ENCODE results near the gene ADAMTS18. TPM values are rescaled to one million over a fixed set of nuclear protein-coding genes. Genes with fewer than 3 reads are reported as not detected.

The ADAMTS18 gene
- total and polyA plus RNA-seq, 8 donors: 0.03 to 0.52 (median 0.14) TPM; not detected in 1

DNA sequence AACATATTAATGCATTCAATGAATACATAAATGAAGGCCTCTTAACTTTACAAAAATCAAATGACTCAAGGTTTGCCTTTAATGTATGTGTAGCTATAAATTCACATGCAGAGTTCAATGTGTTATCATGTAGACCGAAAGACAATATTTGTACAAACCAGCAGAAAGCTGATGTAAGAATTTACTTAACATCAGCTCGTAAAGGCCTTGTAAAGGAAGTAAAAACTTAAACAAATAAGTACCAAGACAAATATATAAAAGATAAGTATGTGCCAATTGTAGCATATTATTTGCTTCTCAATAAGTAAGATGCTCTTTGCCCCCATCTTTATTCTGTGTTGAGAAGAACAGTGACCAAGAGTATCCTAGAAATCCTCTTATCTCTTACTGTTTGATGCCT lies 130.0 kb downstream of the ADAMTS18 start:
- DNase-seq (no peak), FAIRE-seq (no peak), ATAC-seq (peak in 2 of 4 donors; percentile 23 to 60)
- Histone ChIP-seq H3K4me3 (no peak overlapping the region), H3K27ac (no peak overlapping the region), H3K36me3 (no peaks in the 10 kb centered on the region), H3K27me3 (peaks cover 0 to 49% (median 0%) of the 10 kb centered on the region in 4 donors), H3K4me1 (peaks cover 0 to 8% (median 0%) of the 10 kb centered on the region in 3 donors), H3K9me3 (no peaks in the 10 kb centered on the region)
- WGBS, 2 donors: 35% methylated on average over 2 of the region's 2 CpGs
- intact Hi-C loops (cut with DNase I): no loop called here
- no peak for TF ChIP-seq CTCF (IDR thresholded peaks at IDR 0.05)

GRCh38 chr16:77304134-77304533 lies 130.7 kb downstream of the ADAMTS18 start:
- WGBS, 2 donors: 97 to 98% methylated on average over 2 of the region's 2 CpGs
- Histone ChIP-seq H3K27ac (no peak overlapping the region), H3K4me3 (no peak overlapping the region), H3K9me3 (no peaks in the 10 kb centered on the region), H3K27me3 (peaks cover 0 to 49% (median 2%) of the 10 kb centered on the region in 4 donors), H3K4me1 (peaks cover 0 to 2% (median 0%) of the 10 kb centered on the region in 3 donors), H3K36me3 (no peaks in the 10 kb centered on the region)
- no peak for TF ChIP-seq CTCF (IDR thresholded peaks at IDR 0.05)
- intact Hi-C loops (cut with DNase I): no loop called here
- DNase-seq: no peak
- no peak for FAIRE-seq
- ATAC-seq: no peak

DNA sequence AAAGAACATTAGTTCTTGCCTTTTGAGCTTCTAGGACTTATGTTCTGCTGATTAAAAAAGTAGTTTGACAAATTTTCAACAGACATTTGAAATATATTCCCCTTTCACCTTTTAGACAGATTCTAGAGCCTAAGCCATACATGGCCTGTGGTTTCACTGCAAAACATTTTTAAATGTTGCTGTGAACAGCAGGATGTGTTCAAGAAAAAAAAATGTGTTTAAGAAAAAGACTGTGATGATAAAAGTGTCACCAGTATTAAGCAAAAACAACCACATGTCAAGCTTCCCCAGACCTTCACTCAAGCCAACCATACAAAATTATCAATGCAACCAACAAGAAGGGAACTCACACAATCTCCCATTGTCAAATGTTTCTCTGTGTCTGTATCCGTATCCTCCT lies 132.2 kb downstream of the ADAMTS18 start:
- Histone ChIP-seq H3K27me3 (peaks cover 0 to 42% (median 2%) of the 10 kb centered on the region in 4 donors), H3K4me3 (no peak overlapping the region), H3K36me3 (no peaks in the 10 kb centered on the region), H3K9me3 (no peaks in the 10 kb centered on the region), H3K27ac (no peak overlapping the region), H3K4me1 (no peaks in the 10 kb centered on the region)
- WGBS, 2 donors: 70 to 87% methylated on average over 1 of the region's 1 CpG
- DNase-seq (no peak), FAIRE-seq (no peak), ATAC-seq (no peak)
- intact Hi-C loops (cut with DNase I): no loop called here
- no peak for TF ChIP-seq CTCF (IDR thresholded peaks at IDR 0.05)

- no peak for FAIRE-seq
- H3K9me3 ChIP-seq: no peaks in the 10 kb centered on the region
- DNase-seq: no peak
- intact Hi-C loops (cut with DNase I): no loop called here
- ATAC-seq: no peak
- H3K4me3 ChIP-seq: no peak overlapping the region
- no peak overlapping the region for H3K27ac ChIP-seq
- peaks cover 0 to 37% (median 2%) of the 10 kb centered on the region in 4 donors for H3K27me3 ChIP-seq
- no peak for TF ChIP-seq CTCF (IDR thresholded peaks at IDR 0.05)
- WGBS, 2 donors: 88% methylated on average over 5 of the region's 5 CpGs
- no peaks in the 10 kb centered on the region for H3K4me1 ChIP-seq
- no peaks in the 10 kb centered on the region for H3K36me3 ChIP-seq
Observed at GRCh38 chr16:77302249-77302648, 132.6 kb downstream of the ADAMTS18 start.

- ATAC-seq (no peak), DNase-seq (no peak), FAIRE-seq (no peak)
- 71 to 80% methylated on average over 3 of the region's 3 CpGs for WGBS, 2 donors
- TF ChIP-seq CTCF (IDR thresholded peaks at IDR 0.05): no peak
- intact Hi-C loops (cut with DNase I): no loop called here
- H3K9me3 ChIP-seq: no peaks in the 10 kb centered on the region
- no peak overlapping the region for H3K4me3 ChIP-seq
- H3K27ac ChIP-seq: no peak overlapping the region
- H3K4me1 ChIP-seq: no peaks in the 10 kb centered on the region
- no peaks in the 10 kb centered on the region for H3K36me3 ChIP-seq
- peaks cover 0 to 26% (median 2%) of the 10 kb centered on the region in 4 donors for H3K27me3 ChIP-seq
Observed at GRCh38 chr16:77300256-77300655, 134.6 kb downstream of the ADAMTS18 start.
